HG03565 (cell line): ENCODE measurements around the gene CRIM1.

ENCODE experiments used
- ATAC-seq: cut with Tn5 transposase; IDR thresholded peaks from one replicate; pipeline ENCODE4 v1.9.1; 2021; ENCODE audit warnings: mild to moderate bottlenecking, moderate library complexity; ENCODE audit not compliant: unreplicated experiment

Gene CRIM1

GRCh38 chr2:36450466-36451196 lies 95.1 kb downstream of the CRIM1 start:
- no peak for ATAC-seq

DNA sequence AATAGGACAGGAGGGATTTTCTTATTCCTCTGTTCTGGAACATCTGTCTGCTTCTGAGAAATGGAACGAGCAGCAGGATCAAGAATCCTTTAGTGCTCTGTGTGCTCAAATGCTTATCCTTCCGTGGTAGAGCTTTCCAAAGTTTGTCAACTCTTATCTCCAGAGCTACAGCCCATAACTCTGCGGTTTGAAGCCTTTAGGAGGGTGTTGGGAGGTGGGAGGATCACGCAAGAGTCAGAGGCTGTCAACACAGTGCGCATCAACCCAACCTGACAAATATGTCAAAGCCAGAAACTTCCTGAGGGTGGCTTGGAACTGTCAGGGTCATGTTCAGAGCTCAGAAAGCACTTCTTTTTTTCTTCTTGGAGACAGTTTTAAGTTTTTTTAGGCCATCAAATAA lies 95.9 kb downstream of the CRIM1 start:
- no peak for ATAC-seq

GRCh38 chr2:36452260-36452659 lies 96.7 kb downstream of the CRIM1 start:
- no peak for ATAC-seq

- no peak for ATAC-seq
Observed at GRCh38 chr2:36453652-36454051, 98.1 kb downstream of the CRIM1 start.

GRCh38 chr2:36455011-36455410 lies 99.4 kb downstream of the CRIM1 start:
- ATAC-seq, result no peak

- no peak for ATAC-seq
Observed at GRCh38 chr2:36455788-36456187, 100.2 kb downstream of the CRIM1 start.

DNA sequence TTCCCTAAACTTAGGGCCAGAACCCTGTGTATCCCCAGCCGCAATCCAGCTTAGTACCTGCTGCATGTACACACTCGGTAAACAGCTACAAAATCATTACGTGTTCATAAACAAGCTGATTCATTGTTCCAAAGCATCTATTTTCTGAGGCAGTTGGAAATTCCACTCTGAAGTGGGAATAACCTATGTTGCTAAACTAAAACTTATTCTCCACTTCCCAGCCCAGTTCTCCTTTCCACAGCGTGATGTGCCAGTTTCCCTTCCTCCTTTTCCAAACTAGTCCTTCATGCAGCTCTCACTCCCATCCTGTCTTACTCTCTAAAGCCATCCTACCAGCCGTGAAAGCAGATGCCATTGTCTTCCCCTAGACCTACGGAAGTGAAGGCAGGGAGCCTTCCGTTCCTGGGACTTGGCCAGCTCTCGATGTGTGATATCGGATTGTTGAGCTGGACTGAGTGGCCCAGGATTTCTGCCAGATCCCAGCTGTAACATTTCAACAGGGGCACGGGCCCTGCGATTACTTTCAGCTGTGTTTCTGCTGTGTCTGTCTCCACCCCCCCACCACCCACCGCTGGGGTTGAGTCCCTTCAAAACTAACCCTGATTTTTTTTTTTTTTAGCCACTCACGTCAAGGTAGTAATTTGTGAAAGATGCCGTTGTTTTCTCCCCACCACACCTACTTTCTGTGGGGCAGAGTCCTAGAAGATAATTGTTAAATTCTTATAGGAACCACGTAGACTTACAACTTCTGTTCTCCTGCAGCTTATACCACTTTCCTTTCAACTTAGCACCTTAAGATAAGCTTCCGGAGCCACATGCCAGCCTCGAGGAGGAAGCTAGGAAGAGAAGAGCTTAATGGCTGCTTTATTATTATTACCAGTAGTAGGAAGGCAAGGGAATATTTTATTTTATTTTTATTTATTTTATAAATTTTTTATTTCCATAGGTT lies 100.9 kb downstream of the CRIM1 start:
- ATAC-seq, result no peak

DNA sequence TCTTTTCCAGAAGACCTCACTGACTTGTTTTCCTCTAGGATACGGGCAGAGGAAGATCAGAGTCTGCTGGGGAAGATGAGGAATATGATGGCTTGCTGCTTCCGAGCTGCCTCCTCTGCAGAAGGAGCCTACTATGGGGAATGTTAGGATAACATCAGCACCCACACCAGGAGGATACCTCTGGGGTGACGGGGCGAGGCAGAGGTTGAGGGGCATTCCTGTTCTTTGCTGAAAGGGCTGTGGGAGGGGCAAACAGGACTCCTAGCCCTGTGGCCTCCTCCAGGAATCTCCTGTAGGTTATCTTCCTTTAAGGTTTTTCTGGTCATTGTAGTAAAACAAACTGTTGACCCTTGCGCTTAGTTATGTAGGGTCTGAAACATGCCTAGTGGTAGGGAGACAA lies 102.5 kb downstream of the CRIM1 start:
- ATAC-seq, result no peak

- no peak for ATAC-seq
Observed at GRCh38 chr2:36459725-36460137, 104.2 kb downstream of the CRIM1 start.

DNA sequence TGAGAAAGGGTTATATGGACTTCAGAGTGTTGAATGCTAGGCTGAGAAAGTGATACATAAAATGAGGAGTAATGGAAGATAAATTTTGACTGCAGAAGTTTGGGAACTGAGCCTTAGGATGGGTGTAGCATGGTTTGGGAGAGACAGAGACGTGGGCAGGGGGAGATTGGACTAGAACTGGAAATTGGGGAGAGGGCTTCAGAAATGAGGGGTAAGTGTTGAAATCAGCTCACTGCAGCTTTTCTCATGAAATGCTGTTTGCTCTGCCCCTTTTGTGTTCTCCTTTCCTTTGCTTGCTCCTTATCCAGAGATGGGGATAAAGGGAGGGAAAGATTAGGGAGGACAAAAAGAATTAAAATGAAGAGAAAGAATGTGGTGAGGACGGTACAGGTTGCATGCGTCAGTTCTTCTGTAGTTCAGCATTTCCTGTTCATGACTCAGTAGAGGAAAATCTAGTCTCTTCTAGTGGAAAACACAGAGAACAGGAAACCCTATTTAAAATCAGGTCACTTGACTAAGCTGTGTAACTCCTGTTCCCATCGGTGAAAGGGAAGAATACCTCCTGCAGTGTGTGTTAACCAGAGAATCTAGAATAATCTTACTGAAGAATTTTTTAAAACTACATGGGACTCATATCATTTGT lies 105.6 kb downstream of the CRIM1 start:
- peak; percentile 78 for ATAC-seq

DNA sequence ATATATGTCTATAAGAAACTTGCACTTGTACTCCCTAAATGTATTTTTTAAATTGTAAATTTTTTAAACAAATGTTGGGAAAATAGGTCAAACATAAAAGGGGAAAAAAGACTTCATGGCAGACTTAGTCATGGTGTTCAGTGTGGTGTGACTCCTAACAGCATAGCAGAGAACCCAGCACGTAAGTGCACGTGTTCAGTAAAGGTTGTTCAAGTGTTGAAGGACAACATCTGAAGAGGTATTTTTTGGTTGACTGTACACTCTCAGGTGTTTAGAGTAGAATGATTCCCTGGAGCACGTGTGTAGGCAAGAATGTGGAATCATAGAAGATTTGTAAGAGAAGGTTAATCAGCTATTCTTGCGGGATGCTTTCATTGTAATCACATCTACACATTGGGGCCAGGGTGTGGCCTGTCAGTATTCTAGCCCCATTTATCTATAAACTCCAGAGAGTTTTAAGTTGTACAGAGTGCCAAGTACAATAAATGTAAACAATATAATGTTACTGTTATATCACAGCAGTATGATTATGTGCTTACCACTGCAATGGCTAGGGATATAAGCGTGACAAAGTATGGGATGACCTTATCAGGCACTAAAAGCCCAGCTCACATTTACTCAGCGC lies 106.8 kb downstream of the CRIM1 start:
- no peak for ATAC-seq

DNA sequence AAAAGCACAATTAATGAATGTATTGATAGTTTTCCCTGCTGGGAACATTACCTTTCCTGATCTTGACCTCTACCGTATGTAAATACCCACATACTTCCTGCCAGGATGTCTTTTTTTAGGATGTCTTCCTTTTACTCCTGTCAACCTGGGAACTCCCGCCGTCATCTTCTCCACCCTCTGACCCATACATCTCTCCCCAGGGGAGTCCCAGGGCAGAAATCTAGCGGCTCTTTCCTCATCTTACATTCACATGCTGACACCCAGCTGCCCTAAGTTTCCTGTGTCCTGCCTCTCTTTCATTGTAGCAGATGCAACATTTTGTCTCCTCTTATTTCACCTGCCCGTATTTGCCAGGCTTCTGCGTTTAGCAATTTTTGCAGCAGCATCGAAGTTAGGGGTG lies 107.8 kb downstream of the CRIM1 start:
- ATAC-seq, result no peak

GRCh38 chr2:36464006-36464721 lies 108.6 kb downstream of the CRIM1 start:
- no peak for ATAC-seq

GRCh38 chr2:36466135-36466534 lies 110.6 kb downstream of the CRIM1 start:
- no peak for ATAC-seq

DNA sequence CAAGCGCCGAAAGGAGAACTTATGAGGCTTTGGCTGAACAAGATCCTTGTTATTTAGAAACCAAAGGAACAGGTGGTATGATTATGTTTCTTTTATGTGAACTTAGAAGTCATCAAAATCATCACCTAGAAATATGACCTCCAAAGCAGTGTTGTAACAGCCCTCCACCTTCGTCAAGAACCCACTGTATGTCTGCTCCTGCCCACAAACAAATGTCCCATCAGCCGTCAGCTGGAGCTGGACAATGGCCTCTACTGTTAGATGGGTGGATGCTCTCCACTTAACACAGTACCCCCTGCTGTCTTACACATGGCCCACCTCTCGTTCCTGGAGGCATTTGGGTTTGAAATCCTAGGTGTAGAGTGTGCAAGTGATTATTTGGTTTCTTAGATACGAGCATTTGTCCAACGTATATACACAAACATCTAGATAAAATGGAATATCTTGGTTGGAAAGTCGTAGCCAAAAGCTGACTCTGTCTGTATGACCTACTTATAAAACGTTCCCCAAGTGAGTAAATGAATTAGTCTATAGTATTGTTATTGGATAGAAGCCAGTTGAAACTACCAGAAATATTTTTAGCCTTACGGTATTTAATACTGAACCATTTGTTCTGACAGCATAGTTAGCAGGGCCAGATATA lies 113.0 kb downstream of the CRIM1 start:
- ATAC-seq, result no peak

GRCh38 chr2:36469106-36469477 lies 113.5 kb downstream of the CRIM1 start:
- no peak for ATAC-seq

DNA sequence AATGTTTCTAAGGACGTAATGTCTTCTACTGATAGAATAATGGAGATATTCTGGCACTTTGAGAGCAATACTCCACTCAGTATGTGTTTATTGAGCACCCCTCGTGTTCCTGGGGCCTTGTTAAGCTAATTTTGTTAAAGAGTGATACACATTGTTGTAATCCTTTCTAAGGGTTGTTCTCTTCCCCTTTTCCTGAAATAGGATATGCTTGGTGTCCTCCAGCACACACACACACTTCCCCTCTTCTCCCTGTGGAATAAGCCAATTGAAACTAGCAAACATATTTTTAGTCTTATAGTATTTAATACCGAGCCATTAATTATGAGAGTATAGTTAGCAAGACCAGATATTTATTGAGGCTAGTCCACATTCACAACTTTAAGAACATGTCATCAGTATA lies 114.1 kb downstream of the CRIM1 start:
- no peak for ATAC-seq

- no peak for ATAC-seq
Observed at GRCh38 chr2:36473230-36473629, 117.7 kb downstream of the CRIM1 start.

DNA sequence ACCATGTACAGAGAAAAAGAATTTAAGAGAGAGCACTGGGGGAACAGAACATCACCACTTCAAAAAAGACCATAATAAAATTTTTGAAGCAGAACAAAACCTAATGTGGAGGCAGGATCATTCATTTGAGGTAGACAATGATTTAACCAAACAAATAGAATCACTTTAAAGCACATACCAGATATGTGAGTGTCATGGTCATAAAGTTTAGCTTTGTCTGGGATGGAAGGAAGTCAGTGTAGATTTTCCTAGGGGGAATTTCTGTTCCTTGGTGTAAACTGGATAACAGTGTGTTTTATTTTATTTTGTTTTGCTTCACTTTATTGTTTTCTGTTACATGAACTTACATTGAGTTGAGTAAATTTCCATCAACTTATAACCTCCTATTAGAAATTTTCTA lies 120.8 kb downstream of the CRIM1 start:
- ATAC-seq, result no peak

- ATAC-seq, result no peak
Observed at GRCh38 chr2:36477315-36477714, 121.7 kb downstream of the CRIM1 start.
